A549 (cell line): ENCODE measurements around the gene KCNQ1OT1.

ENCODE experiments used
- JUNB ChIP-seq: fragments of >200 bp; sonication (Bioruptor Twin); formaldehyde crosslinking; IDR thresholded peaks from 2 replicates; pipeline ENCODE4 v1.6.1; 2016
- POLR2A ChIP-seq: IDR thresholded peaks from 2 replicates; pipeline ENCODE4 v1.6.1; 2012; ENCODE audit warnings: mild to moderate bottlenecking, low read length
- TF ChIP-seq, protein P1 (sequence below): fragments of >200 bp; sonication (Bioruptor Twin); formaldehyde crosslinking; IDR thresholded peaks from 3 replicates; pipeline ENCODE4 v1.5.1; 2016
- TF ChIP-seq, protein P2 (sequence below): fragments of >200 bp; sonication (Bioruptor Twin); formaldehyde crosslinking; IDR thresholded peaks from 3 replicates; pipeline ENCODE4 v1.6.1; 2016

DNA sequence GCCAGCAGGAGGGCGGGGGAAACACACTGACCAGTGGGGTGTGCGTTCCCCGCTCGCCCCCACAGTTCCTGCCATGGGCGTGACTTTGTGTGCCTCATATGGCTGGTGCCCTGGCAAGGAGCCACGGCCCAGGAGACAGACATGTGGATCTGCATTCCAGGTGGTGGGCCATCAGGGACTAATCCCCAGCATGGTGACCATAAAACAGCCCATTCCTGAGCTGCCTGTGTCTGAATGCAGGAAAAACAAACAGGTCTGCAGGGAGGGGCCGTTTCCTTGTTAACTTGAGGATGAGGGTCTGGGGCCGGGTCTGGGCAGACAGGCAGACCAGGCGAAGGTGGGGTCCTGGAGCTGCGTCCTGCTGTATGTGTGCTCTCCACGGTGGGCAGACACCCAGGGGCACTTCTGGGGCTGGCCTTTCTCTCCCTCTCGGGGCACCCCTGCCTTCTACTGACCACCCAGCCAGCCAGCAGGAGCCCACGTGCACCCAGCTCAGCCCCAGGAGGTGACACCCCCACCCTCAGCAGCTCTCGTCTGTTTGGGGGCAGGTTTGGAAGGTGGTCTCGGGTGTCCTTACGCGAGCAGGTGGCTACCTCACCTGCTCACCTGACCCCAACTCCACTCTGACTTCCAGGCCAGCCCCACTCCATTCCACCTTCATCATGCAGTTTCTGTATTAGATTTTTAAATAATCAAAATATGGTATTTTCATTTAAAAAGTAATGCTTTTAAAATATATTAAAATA is 120.3 kb downstream of the KCNQ1OT1 start:
- TF ChIP-seq, protein P1, sequence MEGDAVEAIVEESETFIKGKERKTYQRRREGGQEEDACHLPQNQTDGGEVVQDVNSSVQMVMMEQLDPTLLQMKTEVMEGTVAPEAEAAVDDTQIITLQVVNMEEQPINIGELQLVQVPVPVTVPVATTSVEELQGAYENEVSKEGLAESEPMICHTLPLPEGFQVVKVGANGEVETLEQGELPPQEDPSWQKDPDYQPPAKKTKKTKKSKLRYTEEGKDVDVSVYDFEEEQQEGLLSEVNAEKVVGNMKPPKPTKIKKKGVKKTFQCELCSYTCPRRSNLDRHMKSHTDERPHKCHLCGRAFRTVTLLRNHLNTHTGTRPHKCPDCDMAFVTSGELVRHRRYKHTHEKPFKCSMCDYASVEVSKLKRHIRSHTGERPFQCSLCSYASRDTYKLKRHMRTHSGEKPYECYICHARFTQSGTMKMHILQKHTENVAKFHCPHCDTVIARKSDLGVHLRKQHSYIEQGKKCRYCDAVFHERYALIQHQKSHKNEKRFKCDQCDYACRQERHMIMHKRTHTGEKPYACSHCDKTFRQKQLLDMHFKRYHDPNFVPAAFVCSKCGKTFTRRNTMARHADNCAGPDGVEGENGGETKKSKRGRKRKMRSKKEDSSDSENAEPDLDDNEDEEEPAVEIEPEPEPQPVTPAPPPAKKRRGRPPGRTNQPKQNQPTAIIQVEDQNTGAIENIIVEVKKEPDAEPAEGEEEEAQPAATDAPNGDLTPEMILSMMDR = no peak
- no peak for TF ChIP-seq POLR2A
- TF ChIP-seq, protein P2, sequence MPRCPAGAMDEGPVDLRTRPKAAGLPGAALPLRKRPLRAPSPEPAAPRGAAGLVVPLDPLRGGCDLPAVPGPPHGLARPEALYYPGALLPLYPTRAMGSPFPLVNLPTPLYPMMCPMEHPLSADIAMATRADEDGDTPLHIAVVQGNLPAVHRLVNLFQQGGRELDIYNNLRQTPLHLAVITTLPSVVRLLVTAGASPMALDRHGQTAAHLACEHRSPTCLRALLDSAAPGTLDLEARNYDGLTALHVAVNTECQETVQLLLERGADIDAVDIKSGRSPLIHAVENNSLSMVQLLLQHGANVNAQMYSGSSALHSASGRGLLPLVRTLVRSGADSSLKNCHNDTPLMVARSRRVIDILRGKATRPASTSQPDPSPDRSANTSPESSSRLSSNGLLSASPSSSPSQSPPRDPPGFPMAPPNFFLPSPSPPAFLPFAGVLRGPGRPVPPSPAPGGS = no peak
- no peak for TF ChIP-seq JUNB
